Measurements from ENCODE around the gene EIF6. TPM values are rescaled to one million over a fixed set of nuclear protein-coding genes. Genes with fewer than 3 reads are reported as not detected.

EIF6 gene
- total and polyA plus RNA-seq, 2 donors (not counting 3 experiments of a cell fraction or from before 2014, with no cell fraction given): 153 to 286 TPM

DNA sequence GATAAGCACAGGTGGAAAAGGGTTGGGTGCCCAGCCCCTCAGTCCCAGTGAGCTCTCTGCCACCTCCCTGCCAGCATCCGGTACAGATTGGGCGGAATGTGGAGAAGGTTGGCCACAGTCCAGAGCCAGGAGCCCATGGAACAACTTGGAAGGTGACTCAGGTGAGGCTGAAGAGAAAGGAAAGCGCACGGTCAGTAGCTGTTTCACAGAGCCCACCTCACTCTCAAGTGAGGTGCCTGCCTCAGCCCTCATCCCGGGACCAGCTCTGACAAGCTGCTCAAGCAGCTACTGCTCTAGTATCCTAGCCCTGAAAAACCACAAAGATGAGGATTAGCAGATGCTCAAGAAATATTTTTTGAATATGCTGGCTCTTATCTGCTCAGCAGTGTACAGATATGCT is 5.5 kb downstream of the EIF6 start:
- Histone ChIP-seq H3K4me1 (ENCODE audit: control insufficient read depth, extremely low read depth, insufficient read depth, low read length) (peaks cover 15% of the 10 kb centered on the region), H3K9me1 (replicated peaks; ENCODE audit: control insufficient read depth, extremely low read depth, insufficient read depth, low read length) (no peaks in the 10 kb centered on the region), H3K9ac (replicated peaks; ENCODE audit: extremely low read depth, insufficient read depth, low read length) (no peak overlapping the region), H3K79me2 (ENCODE audit: control insufficient read depth, insufficient read depth, low read length) (peaks cover 40% of the 10 kb centered on the region), H3K27ac (ENCODE audit: insufficient read depth, low read depth, low read length) (no peak overlapping the region), H3K4me3 (replicated peaks in 1 of 3; ENCODE audit: insufficient read depth in 1 of 3, low read depth in 1 of 3, low read length in 3 of 3) (no peak overlapping the region), H3K9me3 (replicated peaks; ENCODE audit: control insufficient read depth, insufficient read depth, low read length) (no peaks in the 10 kb centered on the region), H3K36me3 (ENCODE audit: control insufficient read depth in 2 of 2, extremely low read depth in 1 of 2, insufficient read depth in 2 of 2, low read length in 2 of 2) (peaks cover 18 to 25% of the 10 kb centered on the region in 2 experiments), H3K27me3 (ENCODE audit: control insufficient read depth in 2 of 2, insufficient read depth in 2 of 2, low read length in 2 of 2) (no peaks in the 10 kb centered on the region), H2AFZ (ENCODE audit: low read depth, low read length) (no peak overlapping the region), H4K20me1 (replicated peaks; ENCODE audit: control insufficient read depth, extremely low read depth, insufficient read depth, low read length) (no peaks in the 10 kb centered on the region), H3K4me2 (ENCODE audit: insufficient read depth, low read length) (no peak overlapping the region)
- DNase-seq (ENCODE audit: low read depth, low spot score) (no peak), FAIRE-seq (no peak)
- dilution Hi-C loops (cut with MboI; ENCODE audit: extremely low pct_ligation_motif_present, low sequenced_read_pairs): no loop called here
- ChIA-PET POLR2A (no interaction called here), CTCF (interaction anchor here (1.2 to 1.7 kb wide), 3 partner anchors 25 to 162 kb away, joined by 3 to 5 read pairs (median 5); no protein-coding TSS in a partner anchor)
- no peak for TF ChIP-seq MYC (IDR thresholded peaks at IDR 0.05; ENCODE audit: low read depth, low read length)
- no peak for TF ChIP-seq FOS (IDR thresholded peaks at IDR 0.05; ENCODE audit: borderline replicate concordance, insufficient read depth, low read length)
- TF ChIP-seq, protein P1, sequence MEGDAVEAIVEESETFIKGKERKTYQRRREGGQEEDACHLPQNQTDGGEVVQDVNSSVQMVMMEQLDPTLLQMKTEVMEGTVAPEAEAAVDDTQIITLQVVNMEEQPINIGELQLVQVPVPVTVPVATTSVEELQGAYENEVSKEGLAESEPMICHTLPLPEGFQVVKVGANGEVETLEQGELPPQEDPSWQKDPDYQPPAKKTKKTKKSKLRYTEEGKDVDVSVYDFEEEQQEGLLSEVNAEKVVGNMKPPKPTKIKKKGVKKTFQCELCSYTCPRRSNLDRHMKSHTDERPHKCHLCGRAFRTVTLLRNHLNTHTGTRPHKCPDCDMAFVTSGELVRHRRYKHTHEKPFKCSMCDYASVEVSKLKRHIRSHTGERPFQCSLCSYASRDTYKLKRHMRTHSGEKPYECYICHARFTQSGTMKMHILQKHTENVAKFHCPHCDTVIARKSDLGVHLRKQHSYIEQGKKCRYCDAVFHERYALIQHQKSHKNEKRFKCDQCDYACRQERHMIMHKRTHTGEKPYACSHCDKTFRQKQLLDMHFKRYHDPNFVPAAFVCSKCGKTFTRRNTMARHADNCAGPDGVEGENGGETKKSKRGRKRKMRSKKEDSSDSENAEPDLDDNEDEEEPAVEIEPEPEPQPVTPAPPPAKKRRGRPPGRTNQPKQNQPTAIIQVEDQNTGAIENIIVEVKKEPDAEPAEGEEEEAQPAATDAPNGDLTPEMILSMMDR (IDR thresholded peaks at IDR 0.05; ENCODE audit: extremely low read depth in 1 of 2, insufficient read depth in 1 of 2, low read depth in 1 of 2, low read length in 2 of 2): no peak
- TF ChIP-seq EZH2 (IDR thresholded peaks at IDR 0.05; ENCODE audit: borderline replicate concordance, low read depth, low read length, severe bottlenecking): no peak
- TF ChIP-seq POLR2AphosphoS5 (IDR thresholded peaks at IDR 0.05; ENCODE audit: insufficient read depth, low read depth, low read length): no peak
- TF ChIP-seq GATA2 (IDR thresholded peaks at IDR 0.05; ENCODE audit: insufficient read depth, insufficient read length, low read depth, low read length): no peak
- TF ChIP-seq, protein P2, sequence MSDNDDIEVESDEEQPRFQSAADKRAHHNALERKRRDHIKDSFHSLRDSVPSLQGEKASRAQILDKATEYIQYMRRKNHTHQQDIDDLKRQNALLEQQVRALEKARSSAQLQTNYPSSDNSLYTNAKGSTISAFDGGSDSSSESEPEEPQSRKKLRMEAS (IDR thresholded peaks at IDR 0.05; ENCODE audit: insufficient read depth, insufficient read length): no peak
- TF ChIP-seq POLR2A (IDR thresholded peaks at IDR 0.05; ENCODE audit: low read depth, low read length): no peak
- intact Hi-C loops (cut with micrococcal nuclease): no loop called here
- BruUV-seq (replicated peaks): no TSS peak

Data from endothelial cell of umbilical vein (primary cell).